ENCODE measurements around the gene EIF5A. TPM values are rescaled to one million over a fixed set of nuclear protein-coding genes. Genes with fewer than 3 reads are reported as not detected.
A peak's percentile ranks its signal among the peaks of the same experiment; 100 is the strongest.

The EIF5A gene
- total RNA-seq, 2 donors from 2014 or later: 367 to 917 TPM

DNA sequence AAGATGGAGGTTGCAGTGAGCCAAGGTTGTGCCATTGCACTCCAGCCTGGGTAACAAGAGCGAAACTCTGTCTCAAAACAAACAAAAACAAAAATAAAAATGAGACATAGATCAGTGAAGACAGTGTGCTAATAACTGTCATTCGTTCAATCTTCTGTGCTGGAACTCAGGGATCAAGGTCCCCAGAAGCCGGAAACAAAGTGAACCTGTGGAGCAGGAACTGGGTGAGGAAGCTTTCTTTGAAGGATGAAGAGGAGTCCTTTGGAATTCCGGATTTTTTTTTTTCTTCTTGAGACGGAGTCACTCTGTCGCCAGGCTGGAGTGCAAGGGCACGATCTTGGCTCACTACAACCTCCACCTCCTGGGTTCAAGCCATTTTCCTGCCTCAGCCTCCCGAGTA, 28.0 kb upstream of the EIF5A start:
- Histone ChIP-seq H3K36me3 (no peaks in the 10 kb centered on the region), H3K4me3 (no peak overlapping the region), H3K4me1 (peaks cover 14% of the 10 kb centered on the region), H3K9me3 (no peaks in the 10 kb centered on the region), H3K27ac (peak overlapping the region; percentile 76), H3K9ac (ENCODE audit: low read depth in 2 of 2, low read length in 2 of 2) (peak overlapping the region in 1 of 2 donors; percentile 89), H3K27me3 (peaks cover 8% of the 10 kb centered on the region)
- TF ChIP-seq, protein P1, sequence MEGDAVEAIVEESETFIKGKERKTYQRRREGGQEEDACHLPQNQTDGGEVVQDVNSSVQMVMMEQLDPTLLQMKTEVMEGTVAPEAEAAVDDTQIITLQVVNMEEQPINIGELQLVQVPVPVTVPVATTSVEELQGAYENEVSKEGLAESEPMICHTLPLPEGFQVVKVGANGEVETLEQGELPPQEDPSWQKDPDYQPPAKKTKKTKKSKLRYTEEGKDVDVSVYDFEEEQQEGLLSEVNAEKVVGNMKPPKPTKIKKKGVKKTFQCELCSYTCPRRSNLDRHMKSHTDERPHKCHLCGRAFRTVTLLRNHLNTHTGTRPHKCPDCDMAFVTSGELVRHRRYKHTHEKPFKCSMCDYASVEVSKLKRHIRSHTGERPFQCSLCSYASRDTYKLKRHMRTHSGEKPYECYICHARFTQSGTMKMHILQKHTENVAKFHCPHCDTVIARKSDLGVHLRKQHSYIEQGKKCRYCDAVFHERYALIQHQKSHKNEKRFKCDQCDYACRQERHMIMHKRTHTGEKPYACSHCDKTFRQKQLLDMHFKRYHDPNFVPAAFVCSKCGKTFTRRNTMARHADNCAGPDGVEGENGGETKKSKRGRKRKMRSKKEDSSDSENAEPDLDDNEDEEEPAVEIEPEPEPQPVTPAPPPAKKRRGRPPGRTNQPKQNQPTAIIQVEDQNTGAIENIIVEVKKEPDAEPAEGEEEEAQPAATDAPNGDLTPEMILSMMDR (IDR thresholded peaks at IDR 0.05): no peak
- intact Hi-C loops (cut with DNase I): no loop called here
- peak; percentile 71 for DNase-seq

DNA sequence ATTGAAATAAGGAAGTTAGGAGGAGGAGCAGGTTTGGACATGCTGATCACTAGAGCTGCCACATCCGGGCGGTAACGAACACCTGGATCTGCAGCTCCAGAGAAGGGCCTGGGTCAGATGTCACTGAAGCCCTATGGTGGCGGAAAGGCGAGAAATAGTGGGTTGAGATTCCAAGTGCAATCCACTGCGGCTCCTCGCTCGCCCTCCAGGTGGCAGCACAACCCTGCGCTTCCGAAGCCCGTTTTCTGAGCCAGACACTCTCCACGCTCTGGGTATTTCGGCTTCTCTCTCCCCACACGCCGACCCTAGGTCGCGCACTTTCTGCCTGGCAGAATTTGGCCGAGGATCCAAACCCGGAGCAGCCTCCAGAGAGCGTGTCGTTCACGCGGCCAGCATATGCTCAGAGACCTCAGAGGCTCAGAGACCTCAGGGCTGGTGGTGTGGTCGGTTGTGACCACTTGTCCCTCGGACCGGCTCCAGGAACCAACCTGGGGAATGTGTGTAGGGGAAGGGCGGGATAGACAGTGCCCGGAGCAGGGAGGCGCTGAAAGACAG, 26.8 kb upstream of the EIF5A start:
- peak overlapping the region; percentile 39 for H3K4me3 ChIP-seq
- H3K27ac ChIP-seq: peak overlapping the region; percentile 76
- intact Hi-C loops (cut with DNase I): no loop called here
- peak overlapping the region; percentile 57 to 89 for H3K9ac ChIP-seq (ENCODE audit: low read depth in 2 of 2, low read length in 2 of 2)
- TF ChIP-seq, protein P1 (IDR thresholded peaks at IDR 0.05): peak; percentile 81
- no peaks in the 10 kb centered on the region for H3K36me3 ChIP-seq
- H3K4me1 ChIP-seq: peaks cover 14% of the 10 kb centered on the region
- H3K27me3 ChIP-seq: peaks cover 8% of the 10 kb centered on the region
- peak; percentile 91 for DNase-seq
- H3K9me3 ChIP-seq: no peaks in the 10 kb centered on the region

DNA sequence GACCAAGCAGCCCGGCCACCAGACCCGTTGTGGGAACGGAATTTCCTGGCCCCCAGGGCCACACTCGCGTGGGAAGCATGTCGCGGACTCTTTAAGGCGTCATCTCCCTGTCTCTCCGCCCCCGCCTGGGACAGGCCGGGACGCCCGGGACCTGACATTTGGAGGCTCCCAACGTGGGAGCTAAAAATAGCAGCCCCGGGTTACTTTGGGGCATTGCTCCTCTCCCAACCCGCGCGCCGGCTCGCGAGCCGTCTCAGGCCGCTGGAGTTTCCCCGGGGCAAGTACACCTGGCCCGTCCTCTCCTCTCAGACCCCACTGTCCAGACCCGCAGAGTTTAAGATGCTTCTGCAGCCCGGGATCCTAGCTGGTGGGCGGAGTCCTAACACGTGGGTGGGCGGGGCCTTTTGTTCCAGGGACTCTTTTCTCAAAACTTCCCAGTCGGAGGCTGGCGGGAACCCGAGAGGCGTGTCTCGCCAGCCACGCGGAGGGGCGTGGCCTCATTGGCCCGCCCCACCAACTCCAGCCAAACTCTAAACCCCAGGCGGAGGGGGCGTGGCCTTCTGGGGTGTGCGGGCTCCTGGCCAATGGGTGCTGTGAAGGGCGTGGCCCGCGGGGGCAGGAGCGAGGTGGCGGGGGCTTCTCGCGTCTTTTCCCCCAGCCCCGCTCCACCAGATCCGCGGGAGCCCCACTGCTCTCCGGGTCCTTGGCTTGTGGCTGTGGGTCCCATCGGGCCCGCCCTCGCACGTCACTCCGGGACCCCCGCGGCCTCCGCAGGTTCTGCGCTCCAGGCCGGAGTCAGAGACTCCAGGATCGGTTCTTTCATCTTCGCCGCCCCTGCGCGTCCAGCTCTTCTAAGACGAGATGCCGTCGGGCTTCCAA, 26.1 kb upstream of the EIF5A start, which contains the start of gene SLC2A4:
Gene SLC2A4, plus strand, starts transcription at position 645 of the 879 bp plus-strand sequence. Its CDS starts 217 bp downstream, at position 862.
- TF ChIP-seq, protein P1 (IDR thresholded peaks at IDR 0.05): no peak
- H3K9ac ChIP-seq (ENCODE audit: low read depth in 2 of 2, low read length in 2 of 2): peak within 1 kb of the TSS; percentile 73 to 89
- no peaks in the 10 kb centered on the region for H3K36me3 ChIP-seq
- intact Hi-C loops (cut with DNase I): no loop called here
- peak within 1 kb of the TSS; percentile 39 for H3K4me3 ChIP-seq
- peak; percentile 98 for DNase-seq
- H3K9me3 ChIP-seq: no peaks in the 10 kb centered on the region
- peak within 1 kb of the TSS; percentile 76 for H3K27ac ChIP-seq
- peaks cover 8% of the 10 kb centered on the region for H3K27me3 ChIP-seq
- peaks cover 14% of the 10 kb centered on the region for H3K4me1 ChIP-seq

DNA sequence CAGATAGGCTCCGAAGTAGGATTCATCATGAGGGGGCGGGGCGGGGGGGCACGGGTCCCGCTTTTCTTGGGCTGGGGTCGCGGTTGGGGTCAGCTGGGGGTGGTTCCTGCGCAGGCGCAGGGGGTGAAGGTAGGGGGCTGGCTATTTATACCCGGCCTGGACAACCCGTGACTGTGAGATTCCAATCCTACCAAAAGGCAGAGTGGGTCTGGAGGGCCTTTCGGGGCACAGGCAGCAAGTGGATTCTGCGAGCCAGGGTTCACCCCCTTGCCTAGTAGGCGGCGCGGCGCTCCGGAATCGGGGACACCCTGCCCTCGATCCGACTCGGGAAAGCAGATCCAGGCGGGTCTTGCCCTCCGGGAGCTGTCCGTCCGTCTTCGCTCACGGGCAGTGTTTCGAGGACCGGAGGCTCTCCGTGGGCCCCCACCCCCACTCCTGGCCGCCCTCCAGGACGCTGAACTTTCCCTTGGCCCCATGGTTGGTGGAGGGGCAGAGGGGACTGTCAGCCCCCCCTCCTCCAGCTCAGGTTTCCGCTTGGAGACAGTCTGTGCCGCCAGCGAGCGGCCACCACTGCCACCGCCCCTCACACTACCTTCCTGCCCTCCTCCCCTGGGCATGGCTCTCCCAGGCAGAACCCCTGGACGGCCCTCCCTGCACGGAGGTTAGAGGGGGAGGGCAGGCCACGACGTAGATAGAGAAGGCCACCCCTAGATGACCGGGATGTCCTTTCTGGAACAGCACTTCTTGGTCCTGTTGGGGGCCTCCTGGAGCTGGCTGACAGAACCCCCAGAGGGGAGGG, 25.3 kb upstream of the EIF5A start:
- peak; percentile 42 for DNase-seq
- Histone ChIP-seq H3K27me3 (peaks cover 8% of the 10 kb centered on the region), H3K4me1 (peaks cover 14% of the 10 kb centered on the region), H3K27ac (peak overlapping the region; percentile 3), H3K4me3 (peak overlapping the region; percentile 39), H3K36me3 (no peaks in the 10 kb centered on the region), H3K9ac (ENCODE audit: low read depth in 2 of 2, low read length in 2 of 2) (peak overlapping the region; percentile 73 to 89), H3K9me3 (no peaks in the 10 kb centered on the region)
- TF ChIP-seq, protein P1 (IDR thresholded peaks at IDR 0.05): no peak
- intact Hi-C loops (cut with DNase I): no loop called here

DNA sequence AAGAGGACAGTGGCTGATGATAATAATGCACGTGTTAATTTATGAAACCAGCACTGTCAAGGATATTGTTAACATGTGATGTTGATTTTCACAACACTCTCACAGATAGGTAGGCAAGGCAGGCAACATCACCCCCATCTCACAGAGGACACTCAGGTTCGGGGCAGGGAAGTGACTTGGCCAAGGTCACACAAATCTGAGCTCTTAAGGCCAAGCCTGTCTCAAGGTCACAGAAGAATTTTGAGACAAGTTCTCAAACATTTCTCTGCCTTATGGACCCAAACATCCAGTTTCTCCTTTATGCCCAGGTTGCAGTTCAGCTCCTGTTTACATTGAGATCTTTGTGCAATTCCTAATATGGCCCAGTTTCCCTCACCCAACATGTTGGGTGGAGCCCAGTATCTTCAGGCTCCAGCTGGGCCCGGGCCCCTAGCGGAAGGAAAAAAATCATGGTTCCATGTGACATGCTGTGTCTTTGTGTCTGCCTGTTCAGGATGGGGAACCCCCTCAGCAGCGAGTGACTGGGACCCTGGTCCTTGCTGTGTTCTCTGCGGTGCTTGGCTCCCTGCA, 24.6 kb upstream of the EIF5A start:
- Histone ChIP-seq H3K9ac (ENCODE audit: low read depth in 2 of 2, low read length in 2 of 2) (peak overlapping the region; percentile 58 to 89), H3K4me3 (peak overlapping the region; percentile 39), H3K36me3 (no peaks in the 10 kb centered on the region), H3K27me3 (peaks cover 8% of the 10 kb centered on the region), H3K9me3 (no peaks in the 10 kb centered on the region), H3K27ac (peak overlapping the region; percentile 3), H3K4me1 (peaks cover 14% of the 10 kb centered on the region)
- intact Hi-C loops (cut with DNase I): no loop called here
- TF ChIP-seq, protein P1 (IDR thresholded peaks at IDR 0.05): no peak
- no peak for DNase-seq

All from colonic mucosa (tissue), 4 donors.